ENCODE results near the gene C2CD2.

DNA sequence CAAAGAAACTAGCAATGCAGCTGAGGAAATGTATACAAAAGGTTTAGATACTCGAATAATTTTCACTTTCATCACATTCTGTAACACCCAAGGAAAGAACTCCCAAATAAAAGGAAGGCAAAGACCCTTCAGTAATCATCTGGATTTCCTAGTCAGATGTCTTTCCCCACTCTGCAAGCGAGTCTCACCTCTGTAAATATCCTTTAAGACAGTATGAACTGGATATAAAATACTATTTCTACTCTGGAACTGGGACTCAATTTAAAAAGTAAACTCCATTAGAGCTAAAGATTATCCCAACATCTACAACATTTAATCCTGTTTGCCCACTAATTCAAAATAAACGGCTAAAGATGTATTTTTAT, 27.0 kb downstream of the C2CD2 start:
- no peak for TF ChIP-seq POLR2AphosphoS5 (IDR thresholded peaks at IDR 0.05)
- TF ChIP-seq, protein P1, sequence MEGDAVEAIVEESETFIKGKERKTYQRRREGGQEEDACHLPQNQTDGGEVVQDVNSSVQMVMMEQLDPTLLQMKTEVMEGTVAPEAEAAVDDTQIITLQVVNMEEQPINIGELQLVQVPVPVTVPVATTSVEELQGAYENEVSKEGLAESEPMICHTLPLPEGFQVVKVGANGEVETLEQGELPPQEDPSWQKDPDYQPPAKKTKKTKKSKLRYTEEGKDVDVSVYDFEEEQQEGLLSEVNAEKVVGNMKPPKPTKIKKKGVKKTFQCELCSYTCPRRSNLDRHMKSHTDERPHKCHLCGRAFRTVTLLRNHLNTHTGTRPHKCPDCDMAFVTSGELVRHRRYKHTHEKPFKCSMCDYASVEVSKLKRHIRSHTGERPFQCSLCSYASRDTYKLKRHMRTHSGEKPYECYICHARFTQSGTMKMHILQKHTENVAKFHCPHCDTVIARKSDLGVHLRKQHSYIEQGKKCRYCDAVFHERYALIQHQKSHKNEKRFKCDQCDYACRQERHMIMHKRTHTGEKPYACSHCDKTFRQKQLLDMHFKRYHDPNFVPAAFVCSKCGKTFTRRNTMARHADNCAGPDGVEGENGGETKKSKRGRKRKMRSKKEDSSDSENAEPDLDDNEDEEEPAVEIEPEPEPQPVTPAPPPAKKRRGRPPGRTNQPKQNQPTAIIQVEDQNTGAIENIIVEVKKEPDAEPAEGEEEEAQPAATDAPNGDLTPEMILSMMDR (IDR thresholded peaks at IDR 0.05), result no peak

All from breast epithelium (tissue), 3 donors.